GM23248 (cell line): ENCODE results near the gene KLF7. TPM values are rescaled to one million over a fixed set of nuclear protein-coding genes. Genes with fewer than 3 reads are reported as not detected.
A peak's percentile ranks its signal among the peaks of the same experiment; 100 is the strongest.

ENCODE experiments used
- DNase-seq: peaks from one replicate; pipeline ENCODE4 v3.0.0-alpha.2; 2015
- H2AFZ ChIP-seq: fragments of 200-600 bp; sonication (generic); 2 replicates; pipeline ENCODE4 v1.6.1; 2016; ENCODE audit warnings: antibody characterized with exemption
- H3F3A ChIP-seq: fragments of 200-600 bp; sonication (generic); 2 replicates; pipeline ENCODE4 v1.6.1; 2016; ENCODE audit warnings: mild to moderate bottlenecking, antibody characterized with exemption, mixed run types; ENCODE audit not compliant: insufficient read depth
- H3K27ac ChIP-seq: fragments of 200-600 bp; sonication (generic); 2 replicates; pipeline ENCODE4 v1.5.1; 2016; ENCODE audit warnings: mild to moderate bottlenecking
- H3K27me3 ChIP-seq: fragments of 200-600 bp; sonication (generic); replicated peaks from 2 replicates; pipeline ENCODE4 v1.6.1; 2016; ENCODE audit warnings: mild to moderate bottlenecking; ENCODE audit not compliant: insufficient read depth
- H3K36me3 ChIP-seq: fragments of 200-600 bp; sonication (generic); 2 replicates; pipeline ENCODE4 v1.6.1; 2016; ENCODE audit warnings: low read depth, mild to moderate bottlenecking
- H3K4me1 ChIP-seq: fragments of 200-600 bp; sonication (generic); 2 replicates; pipeline ENCODE4 v1.6.1; 2016; ENCODE audit warnings: mild to moderate bottlenecking; ENCODE audit not compliant: insufficient read depth
- H3K4me2 ChIP-seq: fragments of 200-600 bp; sonication (generic); one replicate; pipeline ENCODE4 v1.6.1; 2016; ENCODE audit warnings: mild to moderate bottlenecking; ENCODE audit not compliant: unreplicated experiment
- H3K4me3 ChIP-seq: fragments of 200-600 bp; sonication (generic); 2 replicates; pipeline ENCODE4 v1.5.1; 2016; ENCODE audit warnings: mild to moderate bottlenecking
- H3K79me2 ChIP-seq: fragments of 200-600 bp; sonication (generic); 2 replicates; pipeline ENCODE4 v1.6.1; 2016; ENCODE audit warnings: mild to moderate bottlenecking; ENCODE audit not compliant: insufficient read depth
- H3K9ac ChIP-seq: fragments of 200-600 bp; sonication (generic); 2 replicates; pipeline ENCODE4 v1.6.1; 2016; ENCODE audit warnings: mild to moderate bottlenecking
- H3K9me2 ChIP-seq: fragments of 200-600 bp; sonication (generic); 2 replicates; pipeline ENCODE4 v1.6.1; 2016; ENCODE audit warnings: mixed run types, mild to moderate bottlenecking, moderate library complexity; ENCODE audit not compliant: insufficient read depth
- H3K9me3 ChIP-seq: fragments of 200-600 bp; sonication (generic); one replicate; pipeline ENCODE4 v1.6.1; 2017; ENCODE audit warnings: low read depth
- H4K20me1 ChIP-seq: fragments of 200-600 bp; sonication (generic); 2 replicates; pipeline ENCODE4 v1.6.0; 2016; ENCODE audit not compliant: insufficient read depth
- EZH2 ChIP-seq: fragments of 200-600 bp; sonication (generic); IDR thresholded peaks from 2 replicates; pipeline ENCODE4 v1.6.1; 2018; ENCODE audit warnings: antibody characterized with exemption, mild to moderate bottlenecking; ENCODE audit not compliant: insufficient read depth, poor library complexity, severe bottlenecking
- EZH2phosphoT487 ChIP-seq: fragments of 200-600 bp; sonication (generic); IDR thresholded peaks from 2 replicates; pipeline ENCODE4 v1.6.1; 2018; ENCODE audit warnings: antibody characterized with exemption, moderate library complexity, mild to moderate bottlenecking, low read depth; ENCODE audit not compliant: insufficient read depth
- WGBS, 2 experiments: methylation state at CpG; one replicate each; pipeline ENCODE4 v1.1.6; 2015 to 2017; ENCODE audit warnings: low lambda C conversion rate in 2 of 2, low coverage in 1 of 2; ENCODE audit errors: missing lambda C conversion rate in 2 of 2; 5-methylcytosine and 5-hydroxymethylcytosine counted together
- in situ Hi-C: fragments of 300-500 bp; cut with MboI; formaldehyde crosslinking; loops from 2 replicates; pipeline ENCODE4 v1.15.0; 2020
- polyA plus RNA-seq: library from polyadenylated mRNA; unstranded; fragments of >200 nt; fragmentation: Nextera tagmentation; extraction: Ambion mirVana; gene quantifications from 2 replicates; pipeline ENCODE4 v1.2.1, GENCODE V29; 2016
- total RNA-seq: library from RNA; depleted of rRNA; stranded (reverse); fragments of >200 nt; shearing (Covaris generic); gene quantifications from 2 replicates; pipeline ENCODE4 v1.2.3, GENCODE V29; 2014

Gene KLF7
- total and polyA plus RNA-seq, 2 experiments from 2014 or later: 22.5 to 39.4 TPM

- Histone ChIP-seq H3K27me3 (no peaks in the 10 kb centered on the region), H3K4me3 (no peak overlapping the region), H3K9ac (no peak overlapping the region), H3K79me2 (peaks cover 100% of the 10 kb centered on the region), H4K20me1 (peaks cover 21% of the 10 kb centered on the region; the same call in 1 of the 2 replicates), H3K9me2 (no peaks in the 10 kb centered on the region), H2AFZ (no peak overlapping the region), H3K9me3 (no peaks in the 10 kb centered on the region), H3K4me1 (peaks cover 58% of the 10 kb centered on the region), H3K36me3 (peaks cover 52% of the 10 kb centered on the region), H3F3A (peaks cover 75% of the 10 kb centered on the region), H3K27ac (peak overlapping the region; percentile 20), H3K4me2 (peak overlapping the region; percentile 24)
- TF ChIP-seq EZH2phosphoT487: no peak
- DNase-seq: peak; percentile 75
- in situ Hi-C loops: no loop called here
- 0 to 6% methylated on average over 1 of the region's 1 CpG for WGBS, 2 experiments
Observed at GRCh38 chr2:207121784-207122183, 44.0 kb downstream of the KLF7 start.

DNA sequence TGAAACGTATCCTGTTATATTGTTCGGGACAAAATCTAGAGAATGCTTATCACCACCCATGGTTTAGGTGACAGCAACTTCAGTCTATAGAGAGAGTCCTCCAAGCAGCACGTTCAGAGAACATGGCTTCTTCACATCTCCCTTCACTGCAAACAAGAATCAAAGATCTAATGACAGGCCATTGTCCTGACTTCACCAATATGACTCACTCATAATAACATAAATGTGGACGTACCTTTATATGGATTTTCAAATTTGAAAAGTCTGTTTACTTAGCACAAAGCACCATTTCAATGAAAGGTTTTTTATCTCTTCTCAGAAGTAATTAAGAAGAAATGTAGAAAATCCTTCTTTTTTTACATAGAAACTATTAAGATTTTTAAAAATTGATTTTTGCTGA is 46.7 kb downstream of the KLF7 start:
- Histone ChIP-seq H3K4me3 (no peak overlapping the region), H3K27me3 (no peaks in the 10 kb centered on the region), H3K4me2 (no peak overlapping the region), H3K36me3 (peaks cover 62% of the 10 kb centered on the region), H2AFZ (no peak overlapping the region), H3K9me2 (no peaks in the 10 kb centered on the region), H3K4me1 (peaks cover 53% of the 10 kb centered on the region), H3F3A (peaks cover 85% of the 10 kb centered on the region), H3K27ac (no peak overlapping the region), H3K9ac (no peak overlapping the region), H4K20me1 (peaks cover 10% of the 10 kb centered on the region; the same call in 1 of the 2 replicates), H3K9me3 (no peaks in the 10 kb centered on the region), H3K79me2 (peaks cover 100% of the 10 kb centered on the region)
- no peak for DNase-seq
- 78 to 80% methylated on average over 4 of the region's 4 CpGs for WGBS, 2 experiments
- in situ Hi-C loops: no loop called here
- TF ChIP-seq EZH2: no peak
- no peak for TF ChIP-seq EZH2phosphoT487

- no peaks in the 10 kb centered on the region for H3K9me2 ChIP-seq
- H3K9ac ChIP-seq: no peak overlapping the region
- H2AFZ ChIP-seq: no peak overlapping the region
- H3K4me3 ChIP-seq: no peak overlapping the region
- peaks cover 90% of the 10 kb centered on the region for H3F3A ChIP-seq
- in situ Hi-C loops: no loop called here
- H3K4me2 ChIP-seq: no peak overlapping the region
- H3K79me2 ChIP-seq: peaks cover 100% of the 10 kb centered on the region
- H4K20me1 ChIP-seq: peaks cover 14% of the 10 kb centered on the region; the same call in 1 of the 2 replicates
- no peaks in the 10 kb centered on the region for H3K27me3 ChIP-seq
- H3K4me1 ChIP-seq: peaks cover 46% of the 10 kb centered on the region
- no peak for DNase-seq
- no peak overlapping the region for H3K27ac ChIP-seq
- no peak for TF ChIP-seq EZH2
- no peak for TF ChIP-seq EZH2phosphoT487
- H3K9me3 ChIP-seq: no peaks in the 10 kb centered on the region
- H3K36me3 ChIP-seq: peaks cover 56% of the 10 kb centered on the region
- WGBS, 2 experiments: 94 to 99% methylated on average over 2 of the region's 2 CpGs
Observed at GRCh38 chr2:207117668-207118067, 48.1 kb downstream of the KLF7 start.

GRCh38 chr2:207115715-207116364 is 49.9 kb downstream of the KLF7 start:
- Histone ChIP-seq H4K20me1 (peaks cover 11% of the 10 kb centered on the region; the same call in 1 of the 2 replicates), H3F3A (peaks cover 84% of the 10 kb centered on the region), H3K36me3 (peaks cover 55% of the 10 kb centered on the region), H3K4me3 (peak overlapping the region; percentile 13; the same call in 1 of the 2 replicates), H3K27me3 (no peaks in the 10 kb centered on the region), H3K9me3 (no peaks in the 10 kb centered on the region), H3K27ac (peak overlapping the region; percentile 18), H3K9me2 (no peaks in the 10 kb centered on the region), H3K79me2 (peaks cover 100% of the 10 kb centered on the region), H2AFZ (no peak overlapping the region), H3K4me1 (peaks cover 27% of the 10 kb centered on the region), H3K9ac (peak overlapping the region; percentile 14; the same call in 1 of the 2 replicates), H3K4me2 (peak overlapping the region; percentile 38)
- 10 to 11% methylated on average over 6 of the region's 6 CpGs for WGBS, 2 experiments
- in situ Hi-C loops: no loop called here
- peak; percentile 79 for DNase-seq
- TF ChIP-seq EZH2phosphoT487 (no peak), EZH2 (no peak)
